HepG2 (cell line): Measurements from ENCODE around the gene GCDH. TPM values are rescaled to one million over a fixed set of nuclear protein-coding genes. Genes with fewer than 3 reads are reported as not detected.

Source experiments
- CEBPZ ChIP-seq: IDR thresholded peaks from 2 replicates; pipeline ENCODE4 v1.6.1; 2012; ENCODE audit warnings: low read length, improper control_type of control experiment
- DR1 ChIP-seq: sonication (generic); formaldehyde crosslinking; IDR thresholded peaks from 2 replicates; pipeline ENCODE4 v1.8.0; 2021; ENCODE audit warnings: mild to moderate bottlenecking, missing genetic modification reagents, inconsistent platforms
- ELF3 ChIP-seq: IDR thresholded peaks from 2 replicates; pipeline ENCODE4 v1.6.1; 2016; ENCODE audit warnings: missing genetic modification reagents, missing compliant biosample characterization
- FOXA3 ChIP-seq: IDR thresholded peaks from 2 replicates; pipeline ENCODE4 v1.6.1; 2016; ENCODE audit warnings: missing genetic modification reagents, missing compliant biosample characterization
- TBP ChIP-seq: sonication (generic); formaldehyde crosslinking; IDR thresholded peaks from 2 replicates; pipeline ENCODE4 v1.5.0; 2020; ENCODE audit warnings: missing genetic modification reagents
- ZNF274 ChIP-seq: sonication (generic); formaldehyde crosslinking; IDR thresholded peaks from 2 replicates; pipeline ENCODE4 v1.5.1; 2020; ENCODE audit warnings: mild to moderate bottlenecking, missing genetic modification reagents
- ZNF550 ChIP-seq: sonication (generic); formaldehyde crosslinking; IDR thresholded peaks from 2 replicates; pipeline ENCODE4 v1.4.0; 2020; ENCODE audit warnings: mild to moderate bottlenecking, missing genetic modification reagents, borderline replicate concordance
- polyA plus RNA-seq, 8 experiments: library from polyadenylated mRNA; depleted of rRNA in 3 of 8; stranded (reverse) in 7 of 8; unstranded in 1 of 8; fragments of >200 nt; fragmentation: Illumina TruSeq in 4 of 8; extraction: Trizol in 4 of 8; gene quantifications; 2 replicates each; pipeline versions ENCODE4 v1.2.1 to v1.2.3, GENCODE V29; 2011 to 2016; ENCODE audit warnings: low read depth in 4 of 8, missing spikeins in 1 of 8, mixed read lengths in 1 of 8; ENCODE audit not compliant: insufficient read depth in 1 of 8
- total RNA-seq, 5 experiments: library from RNA; depleted of rRNA; stranded (reverse); fragments of >200 nt; fragmentation: Illumina TruSeq; extraction: Trizol; gene quantifications; 2 replicates each; pipeline ENCODE4 v1.2.3, GENCODE V29; 2016; ENCODE audit warnings: low read depth in 1 of 5
- TF ChIP-seq, protein P1 (sequence below): sonication (generic); formaldehyde crosslinking; IDR thresholded peaks from 2 replicates; pipeline ENCODE4 v1.8.0; 2022; ENCODE audit warnings: missing genetic modification reagents, mild to moderate bottlenecking, moderate library complexity, borderline replicate concordance

GCDH gene
- total and polyA plus RNA-seq, 2 of the 13 experiments (the other 11 are each of a cell fraction or from before 2014, with no cell fraction given): 15.1 to 38.0 TPM

- TF ChIP-seq, protein P1, sequence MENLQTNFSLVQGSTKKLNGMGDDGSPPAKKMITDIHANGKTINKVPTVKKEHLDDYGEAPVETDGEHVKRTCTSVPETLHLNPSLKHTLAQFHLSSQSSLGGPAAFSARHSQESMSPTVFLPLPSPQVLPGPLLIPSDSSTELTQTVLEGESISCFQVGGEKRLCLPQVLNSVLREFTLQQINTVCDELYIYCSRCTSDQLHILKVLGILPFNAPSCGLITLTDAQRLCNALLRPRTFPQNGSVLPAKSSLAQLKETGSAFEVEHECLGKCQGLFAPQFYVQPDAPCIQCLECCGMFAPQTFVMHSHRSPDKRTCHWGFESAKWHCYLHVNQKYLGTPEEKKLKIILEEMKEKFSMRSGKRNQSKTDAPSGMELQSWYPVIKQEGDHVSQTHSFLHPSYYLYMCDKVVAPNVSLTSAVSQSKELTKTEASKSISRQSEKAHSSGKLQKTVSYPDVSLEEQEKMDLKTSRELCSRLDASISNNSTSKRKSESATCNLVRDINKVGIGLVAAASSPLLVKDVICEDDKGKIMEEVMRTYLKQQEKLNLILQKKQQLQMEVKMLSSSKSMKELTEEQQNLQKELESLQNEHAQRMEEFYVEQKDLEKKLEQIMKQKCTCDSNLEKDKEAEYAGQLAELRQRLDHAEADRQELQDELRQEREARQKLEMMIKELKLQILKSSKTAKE (CRISPR knock-in tag): no peak
- TF ChIP-seq ZNF550: no peak
- TF ChIP-seq DR1 (CRISPR knock-in tag): no peak
- no peak for TF ChIP-seq TBP (CRISPR knock-in tag)
- TF ChIP-seq CEBPZ: no peak
- TF ChIP-seq ELF3 (CRISPR knock-in tag): no peak
- TF ChIP-seq ZNF274 (CRISPR knock-in tag): no peak
- no peak for TF ChIP-seq FOXA3
Observed at GRCh38 chr19:12881172-12881808, 9.7 kb upstream of the GCDH start, which contains the start of gene DNASE2 (continued).
